IPS DF 6.9 (cell line): ENCODE data around the gene APPL2.

Experiments used
- DNase-seq: peaks from one replicate; pipeline ENCODE4 v3.0.0-alpha.2; 2013; ENCODE audit warnings: low read depth, low spot score
- H3K27ac ChIP-seq: one replicate; pipeline ENCODE4 v1.5.1; 2013; ENCODE audit warnings: low read length, control low read depth
- H3K27me3 ChIP-seq: 2 replicates; pipeline ENCODE4 v1.6.1; 2013; ENCODE audit warnings: mild to moderate bottlenecking, low read length; ENCODE audit not compliant: control insufficient read depth, insufficient read depth
- H3K36me3 ChIP-seq: 2 replicates; pipeline ENCODE4 v1.6.1; 2013; ENCODE audit warnings: low read length; ENCODE audit not compliant: control insufficient read depth, insufficient read depth
- H3K4me1 ChIP-seq: 2 replicates; pipeline ENCODE4 v1.6.1; 2013; ENCODE audit warnings: low read length; ENCODE audit not compliant: control insufficient read depth, insufficient read depth
- H3K4me3 ChIP-seq: 2 replicates; pipeline ENCODE4 v1.5.1; 2013; ENCODE audit warnings: mild to moderate bottlenecking, low read length
- H3K9me3 ChIP-seq: 2 replicates; pipeline ENCODE4 v1.6.1; 2013; ENCODE audit warnings: low read length, inconsistent platforms; ENCODE audit not compliant: control insufficient read depth, insufficient read depth
- WGBS: extraction: QIAGEN DNeasy Blood & Tissue Kit; methylation state at CpG from one replicate; pipeline ENCODE4 v1.1.7; 2013; ENCODE audit warnings: mixed read lengths, missing lambda C conversion rate; ENCODE audit not compliant: insufficient read length, insufficient coverage; 5-methylcytosine and 5-hydroxymethylcytosine counted together

The APPL2 gene

DNA sequence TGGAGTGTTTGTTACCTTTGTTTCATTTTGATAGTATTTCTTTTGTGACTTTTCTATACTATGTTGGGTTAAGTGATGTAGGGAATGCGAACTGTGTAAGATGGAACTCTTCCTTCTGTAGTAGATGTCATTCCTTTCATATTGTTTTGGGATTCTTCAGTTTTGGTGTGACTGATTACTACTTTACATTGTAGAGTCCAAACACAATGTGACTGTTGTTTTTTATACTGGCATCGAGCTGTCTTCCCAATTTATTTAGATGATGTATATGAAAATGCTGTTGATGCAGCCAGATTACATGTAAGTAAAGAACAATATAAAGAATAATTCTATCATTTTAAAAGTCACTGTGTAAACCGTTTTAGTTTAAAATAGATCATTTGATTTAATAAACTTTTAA, 93.7 kb downstream of the APPL2 start:
- no peak overlapping the region for H3K27ac ChIP-seq
- H3K4me1 ChIP-seq = no peaks in the 10 kb centered on the region
- no peak for DNase-seq
- H3K9me3 ChIP-seq = no peaks in the 10 kb centered on the region
- no peak overlapping the region for H3K4me3 ChIP-seq
- no peaks in the 10 kb centered on the region for H3K27me3 ChIP-seq
- H3K36me3 ChIP-seq = no peaks in the 10 kb centered on the region; the same call in 1 of the 2 replicates
- WGBS = no CpG with 5 or more reads among the region's 3 CpGs

- Histone ChIP-seq H3K4me1 (no peaks in the 10 kb centered on the region), H3K4me3 (no peak overlapping the region), H3K27ac (no peak overlapping the region), H3K36me3 (no peaks in the 10 kb centered on the region; the same call in 1 of the 2 replicates), H3K27me3 (no peaks in the 10 kb centered on the region), H3K9me3 (no peaks in the 10 kb centered on the region)
- DNase-seq = no peak
- WGBS = no CpG with 5 or more reads among the region's 6 CpGs
These were observed 94.6 kb downstream of the APPL2 start for GRCh38 chr12:105141320-105141922.

DNA sequence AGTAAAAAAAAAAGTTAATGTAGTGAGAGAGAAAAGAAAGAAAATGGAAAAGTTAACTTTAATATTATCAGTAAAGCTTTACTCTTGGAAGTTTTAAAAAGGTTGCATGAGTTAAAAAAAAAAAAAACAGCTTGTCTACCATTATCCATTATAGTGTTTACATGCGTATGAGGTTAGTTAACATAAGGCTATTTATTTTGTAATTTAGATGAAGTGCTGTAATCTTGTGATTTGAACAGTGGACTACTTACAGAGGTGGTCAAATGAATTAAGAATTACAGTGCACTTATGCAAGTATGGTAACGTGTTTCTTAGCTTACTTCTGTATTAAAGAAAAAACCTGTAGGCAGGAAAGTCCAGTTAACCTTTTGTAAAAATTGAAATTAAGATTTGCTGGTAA, 97.7 kb downstream of the APPL2 start:
- Histone ChIP-seq H3K27ac (no peak overlapping the region), H3K36me3 (no peaks in the 10 kb centered on the region; the same call in 1 of the 2 replicates), H3K4me3 (no peak overlapping the region), H3K4me1 (no peaks in the 10 kb centered on the region), H3K9me3 (no peaks in the 10 kb centered on the region), H3K27me3 (no peaks in the 10 kb centered on the region)
- no CpG with 5 or more reads among the region's 2 CpGs for WGBS
- DNase-seq = no peak
